GM20000 (cell line): ENCODE results near the gene DTX2.
"Not testable (repeated sequence)": the region's sequence is repeated elsewhere in the genome, so short reads cannot be mapped to it uniquely, and the experiment has no call there.

Experiments
- DNase-seq: peaks from one replicate; pipeline ENCODE4 v3.0.0; 2012; ENCODE audit warnings: low spot score
- TF ChIP-seq, protein P1 (sequence below): IDR thresholded peaks from 2 replicates; pipeline ENCODE4 v1.5.1; 2012; ENCODE audit warnings: mild to moderate bottlenecking, control low read depth; ENCODE audit errors: extremely low read depth, missing control alignments

The DTX2 gene

DNA sequence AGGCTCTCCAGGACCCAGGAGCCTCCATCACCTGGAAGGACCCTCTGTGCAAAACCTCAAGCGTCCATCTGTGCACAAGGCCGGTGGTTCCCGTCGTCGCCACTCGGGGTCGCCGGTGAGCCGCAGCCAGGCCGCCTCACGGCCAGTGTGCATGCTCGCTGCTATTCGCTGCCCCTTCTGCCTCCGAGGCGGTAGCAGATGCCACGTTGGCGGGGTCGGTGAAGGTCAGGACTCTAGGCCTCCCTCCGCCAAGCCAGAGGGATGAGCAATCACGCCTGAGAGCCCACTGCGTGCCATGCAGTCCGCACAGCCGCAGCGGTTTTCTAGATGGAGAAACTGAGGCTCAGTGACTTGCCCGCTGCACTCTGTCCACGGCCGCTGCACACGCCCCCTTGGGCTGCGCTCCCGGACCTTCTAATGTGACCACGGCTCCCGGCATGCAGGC lies 54.5 kb downstream of the DTX2 start:
- peak; percentile 77 for DNase-seq

DNA sequence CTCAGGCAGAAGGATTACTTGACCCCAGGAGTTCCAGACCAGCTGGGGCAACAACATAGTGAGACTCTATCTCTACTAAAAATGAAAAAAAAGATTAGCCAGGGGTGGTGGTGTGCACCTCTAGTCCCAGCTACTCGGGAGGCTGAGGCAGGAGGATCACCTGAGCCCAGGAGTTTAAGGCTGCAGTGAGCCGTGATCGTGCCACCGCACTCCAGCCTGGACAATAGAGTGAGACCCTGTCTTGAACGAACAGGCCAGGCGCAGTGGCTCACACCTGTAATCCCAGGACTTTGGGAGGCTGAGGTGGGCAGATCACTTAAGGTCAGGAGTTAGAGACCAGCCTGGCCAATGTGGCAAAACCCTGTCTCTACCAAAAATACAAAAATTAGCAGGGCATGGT lies 55.4 kb downstream of the DTX2 start:
- DNase-seq: not testable (repeated sequence)

More for the DNA sequence above, 54.5 kb downstream of the DTX2 start:
- TF ChIP-seq, protein P1, sequence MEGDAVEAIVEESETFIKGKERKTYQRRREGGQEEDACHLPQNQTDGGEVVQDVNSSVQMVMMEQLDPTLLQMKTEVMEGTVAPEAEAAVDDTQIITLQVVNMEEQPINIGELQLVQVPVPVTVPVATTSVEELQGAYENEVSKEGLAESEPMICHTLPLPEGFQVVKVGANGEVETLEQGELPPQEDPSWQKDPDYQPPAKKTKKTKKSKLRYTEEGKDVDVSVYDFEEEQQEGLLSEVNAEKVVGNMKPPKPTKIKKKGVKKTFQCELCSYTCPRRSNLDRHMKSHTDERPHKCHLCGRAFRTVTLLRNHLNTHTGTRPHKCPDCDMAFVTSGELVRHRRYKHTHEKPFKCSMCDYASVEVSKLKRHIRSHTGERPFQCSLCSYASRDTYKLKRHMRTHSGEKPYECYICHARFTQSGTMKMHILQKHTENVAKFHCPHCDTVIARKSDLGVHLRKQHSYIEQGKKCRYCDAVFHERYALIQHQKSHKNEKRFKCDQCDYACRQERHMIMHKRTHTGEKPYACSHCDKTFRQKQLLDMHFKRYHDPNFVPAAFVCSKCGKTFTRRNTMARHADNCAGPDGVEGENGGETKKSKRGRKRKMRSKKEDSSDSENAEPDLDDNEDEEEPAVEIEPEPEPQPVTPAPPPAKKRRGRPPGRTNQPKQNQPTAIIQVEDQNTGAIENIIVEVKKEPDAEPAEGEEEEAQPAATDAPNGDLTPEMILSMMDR: peak; percentile 69

DNA sequence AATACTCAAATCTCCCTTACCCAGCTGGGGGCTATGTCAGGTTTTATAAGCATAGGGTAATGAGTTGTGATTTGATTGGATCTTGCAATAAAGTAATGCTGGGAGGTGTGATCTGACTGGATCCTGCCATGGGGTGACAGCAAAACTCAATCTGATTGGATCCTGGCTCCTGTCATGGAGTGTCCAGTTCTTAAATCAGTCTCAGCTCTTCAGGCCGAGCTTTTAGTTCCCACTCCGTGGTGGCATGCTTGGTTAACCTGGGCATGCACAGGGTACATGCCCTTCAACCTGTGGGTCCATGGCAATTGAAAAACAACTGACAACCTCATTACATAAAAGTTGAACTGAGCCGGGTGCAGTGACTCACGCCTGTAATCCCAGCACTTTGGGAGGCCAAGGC lies 64.7 kb downstream of the DTX2 start:
- not testable (repeated sequence) for DNase-seq

DNA sequence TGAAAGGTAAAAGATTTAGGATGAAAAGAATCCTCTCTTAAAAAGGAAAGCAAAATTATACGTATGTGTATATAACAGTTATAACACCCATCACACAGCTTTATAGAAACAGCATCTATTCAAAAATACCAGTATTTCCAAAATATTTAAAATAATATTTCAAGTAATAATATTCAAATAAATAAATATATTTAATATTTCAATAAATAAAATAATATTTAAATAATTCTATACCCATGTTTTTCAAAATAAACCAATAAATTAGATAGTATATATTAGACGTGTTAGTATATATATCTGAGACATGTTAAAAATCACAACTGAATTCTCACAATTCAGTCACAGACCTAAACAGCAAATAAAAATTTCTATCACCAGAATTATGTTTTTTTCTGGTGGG lies 70.1 kb downstream of the DTX2 start:
- DNase-seq: not testable (repeated sequence)

DNA sequence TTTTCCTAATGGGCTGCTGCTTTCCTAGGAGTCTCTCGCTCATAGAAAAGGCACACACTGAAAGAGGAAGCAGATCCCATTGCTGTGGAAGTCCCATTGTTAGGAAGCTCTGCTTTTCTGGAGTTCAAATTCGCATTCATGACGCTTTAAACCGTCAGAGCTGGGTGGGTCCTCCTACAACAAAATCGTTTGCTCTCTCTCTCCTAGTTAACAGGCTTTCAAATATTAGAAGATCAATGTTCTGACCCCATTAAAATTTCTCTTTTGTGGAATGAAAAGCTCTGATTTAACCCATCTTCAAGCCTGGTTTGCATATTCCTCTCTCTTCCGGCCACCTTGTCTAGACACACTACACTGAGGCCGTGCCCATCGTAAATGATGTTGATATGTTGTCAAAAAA lies 81.7 kb downstream of the DTX2 start, which contains the start of gene SPDYE16:
SPDYE16 (minus strand) TSS at position 101 of the 400 bp plus-strand sequence. CDS start 1,838 bp downstream, outside the sequence.
- not testable (repeated sequence) for DNase-seq

DNA sequence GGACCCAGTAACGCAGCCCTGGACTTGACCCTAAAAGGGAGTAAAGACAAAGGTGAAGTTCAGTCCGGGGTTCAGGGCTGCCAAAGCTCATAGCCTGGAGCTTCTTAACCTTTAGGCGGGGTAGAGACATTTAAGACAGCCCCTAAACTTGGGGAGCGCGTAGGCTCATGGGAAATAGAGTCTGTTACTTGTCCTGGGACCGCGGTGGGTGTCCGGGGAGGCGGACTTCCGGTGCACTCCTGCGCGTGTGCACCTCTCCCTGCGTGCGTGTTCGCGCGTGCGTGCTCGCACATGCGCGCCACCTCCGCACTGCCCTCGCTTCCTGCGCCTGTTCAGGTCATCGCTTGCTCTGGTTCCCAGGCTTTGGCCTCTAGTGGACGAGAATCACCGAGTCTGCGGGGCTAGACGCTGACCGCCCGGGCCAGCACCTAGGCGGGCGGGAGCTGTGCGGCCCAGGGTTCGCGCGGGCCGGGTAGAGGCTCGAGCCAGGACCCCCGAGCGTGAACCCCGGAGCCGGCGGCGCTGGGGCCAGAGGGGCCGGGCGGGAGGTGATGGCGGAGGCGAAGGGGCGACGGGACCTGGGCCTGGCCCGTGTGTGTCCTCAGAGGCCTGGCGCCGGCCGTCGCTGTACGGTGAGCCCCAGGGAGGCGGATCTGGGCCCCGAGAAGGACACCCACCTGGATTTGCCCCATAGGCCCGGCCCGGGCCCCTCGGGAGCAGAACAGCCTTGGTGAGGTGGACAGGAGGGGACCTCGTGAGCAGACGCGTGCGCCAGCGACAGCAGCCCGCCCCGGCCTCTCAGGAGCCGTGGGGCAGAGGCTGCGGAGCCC lies 87.7 kb downstream of the DTX2 start:
- DNase-seq: peak; percentile 86

DNA sequence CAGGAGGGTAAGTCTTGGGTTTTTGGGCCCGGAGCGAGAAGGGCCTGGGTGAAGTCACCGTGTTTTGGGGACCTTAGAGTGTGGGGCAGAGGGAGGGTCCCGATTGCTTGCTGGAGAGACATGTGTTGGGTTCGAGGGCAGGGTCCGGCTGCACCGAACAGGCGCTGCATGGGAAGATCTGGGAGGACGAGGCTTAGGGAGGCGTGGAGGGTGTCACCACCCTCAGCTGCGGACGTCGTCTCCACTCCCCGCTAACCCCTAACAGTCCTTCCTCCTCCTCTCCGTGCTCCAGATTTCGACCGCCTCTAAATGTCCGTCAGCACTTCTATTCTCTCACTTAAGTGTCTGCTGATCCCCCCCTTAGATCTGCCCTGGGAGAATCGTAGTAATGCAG lies 88.3 kb downstream of the DTX2 start:
- DNase-seq: not testable (repeated sequence)

DNA sequence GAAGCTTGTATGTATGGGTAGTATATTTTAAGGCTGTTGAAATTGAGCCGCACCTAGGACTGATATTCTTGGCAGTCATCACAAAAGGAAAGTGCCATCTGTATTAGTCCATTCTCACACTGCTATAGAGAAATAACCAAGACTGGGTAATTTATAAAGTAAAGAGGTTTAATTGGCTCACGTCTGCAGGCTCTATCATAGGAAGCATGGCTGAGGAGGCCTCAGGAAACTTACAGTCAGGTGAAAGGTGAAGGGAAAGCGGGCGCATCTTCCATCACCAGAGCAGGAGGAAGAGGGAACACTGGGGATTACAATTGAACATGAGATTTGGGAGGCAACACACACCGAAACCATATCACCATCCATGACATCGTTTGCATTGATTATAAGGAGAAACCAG lies 90.5 kb downstream of the DTX2 start:
- DNase-seq: not testable (repeated sequence)
